NCI-H526 (cell line): ENCODE results near the gene USP4.

ENCODE experiments used
- DNase-seq, 2 experiments: peaks; one replicate each; lab custom pipeline; 2025; lab: John Stamatoyannopoulos, UW

Gene USP4

GRCh38 chr3:49296781-49297411 is 43.0 kb downstream of the USP4 start:
- DNase-seq: no peak

DNA sequence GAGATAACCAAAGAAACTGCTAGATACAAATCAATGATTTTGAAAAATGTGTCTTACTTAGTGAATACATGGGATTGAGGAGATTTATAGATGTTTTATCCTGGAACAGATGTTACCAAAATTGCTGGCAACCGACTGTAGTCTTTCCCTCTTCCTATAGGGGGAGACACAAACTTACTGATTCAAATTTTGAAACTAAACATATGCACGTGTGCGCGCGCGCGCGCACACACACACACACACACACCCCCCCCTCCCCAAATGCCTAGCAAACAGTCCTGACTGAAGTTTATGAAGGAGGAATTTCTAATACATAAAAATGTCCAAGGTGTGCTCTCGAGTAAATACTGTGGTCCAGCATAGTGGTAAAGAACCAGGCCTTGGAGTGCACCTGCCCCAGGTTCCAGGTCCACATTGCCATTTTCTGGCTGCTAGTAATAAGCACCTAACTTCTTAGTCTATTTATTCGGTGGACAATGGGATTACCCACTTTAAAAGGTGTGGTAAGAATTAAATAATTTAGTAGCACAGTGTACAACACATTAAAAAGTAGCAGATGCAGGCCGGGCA is 44.3 kb downstream of the USP4 start:
- DNase-seq: peak in 1 of 2 experiments; percentile 31

GRCh38 chr3:49294343-49294742 is 45.5 kb downstream of the USP4 start:
- no peak for DNase-seq

DNA sequence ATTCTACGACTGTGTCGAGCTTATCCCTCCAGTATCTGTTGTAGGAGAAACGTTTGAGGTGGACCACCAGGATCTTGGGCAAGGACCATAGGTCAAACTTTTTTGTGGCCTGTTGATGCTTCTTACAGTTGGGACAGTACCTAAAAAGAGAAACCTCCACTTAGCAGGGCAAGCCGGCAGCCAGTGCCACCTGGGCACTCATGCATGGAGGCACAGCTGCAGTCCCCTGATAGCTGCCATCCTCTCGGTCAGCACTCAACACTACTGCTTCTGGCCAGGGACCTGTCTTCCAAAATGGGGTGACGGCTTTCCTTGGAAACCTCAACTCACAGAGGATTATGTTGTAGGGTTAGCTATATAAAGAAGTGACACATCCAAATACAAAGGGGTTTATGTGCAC is 55.9 kb downstream of the USP4 start:
- no peak for DNase-seq

- no peak for DNase-seq
Observed at GRCh38 chr3:49279376-49279775, 60.5 kb downstream of the USP4 start.

GRCh38 chr3:49278548-49278947 is 61.3 kb downstream of the USP4 start:
- no peak for DNase-seq

GRCh38 chr3:49277383-49277775 is 62.5 kb downstream of the USP4 start:
- DNase-seq: no peak

DNA sequence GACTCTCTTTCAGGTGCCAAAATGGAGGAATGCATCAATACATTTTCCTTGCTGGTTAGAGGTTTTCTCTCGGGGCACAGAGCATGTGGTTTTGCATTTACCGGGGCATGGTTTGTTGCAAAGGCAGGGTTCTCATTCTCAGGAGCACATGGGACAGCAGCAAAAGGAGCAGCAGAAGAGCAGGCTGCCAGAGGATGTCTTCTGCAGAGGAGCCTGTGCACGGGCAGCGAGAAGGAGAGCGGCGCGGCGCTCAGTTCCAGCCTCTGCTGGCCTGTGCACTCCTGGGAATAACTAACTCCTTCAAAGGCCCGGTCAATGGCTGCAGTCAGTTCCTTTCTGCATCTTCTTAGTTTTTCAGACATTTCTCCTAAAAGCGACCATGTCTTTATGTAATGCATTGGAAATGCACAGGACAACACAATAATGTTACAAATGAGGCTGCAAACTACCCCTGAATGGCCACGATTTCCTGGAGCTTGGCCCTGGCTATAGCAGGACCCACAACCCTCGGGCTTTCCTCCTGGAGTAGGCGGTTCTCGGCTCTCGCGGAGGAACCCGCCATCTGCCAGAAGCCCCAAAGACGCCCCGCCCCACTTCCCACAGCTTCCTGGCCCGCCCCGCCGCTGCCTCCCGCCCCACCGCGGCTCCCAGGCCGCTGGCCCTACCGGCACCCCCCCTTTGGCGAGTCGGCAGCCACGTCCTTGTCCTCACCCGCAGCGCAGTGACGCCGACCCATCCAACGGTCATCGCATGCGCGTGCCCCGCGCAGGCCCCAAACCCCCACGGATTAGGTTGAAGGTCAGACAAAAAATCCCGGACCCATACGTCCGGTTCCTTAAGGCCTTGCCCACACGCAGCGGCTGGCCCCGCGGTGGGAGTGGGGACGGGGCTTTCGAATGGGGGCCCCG is 63.1 kb downstream of the USP4 start, which contains the start of gene C3orf62:
Gene C3orf62, minus strand, starts transcription at position 758 of the 908 bp plus-strand sequence. Its CDS starts 360 bp downstream, at position 398.
- no peak for DNase-seq

DNA sequence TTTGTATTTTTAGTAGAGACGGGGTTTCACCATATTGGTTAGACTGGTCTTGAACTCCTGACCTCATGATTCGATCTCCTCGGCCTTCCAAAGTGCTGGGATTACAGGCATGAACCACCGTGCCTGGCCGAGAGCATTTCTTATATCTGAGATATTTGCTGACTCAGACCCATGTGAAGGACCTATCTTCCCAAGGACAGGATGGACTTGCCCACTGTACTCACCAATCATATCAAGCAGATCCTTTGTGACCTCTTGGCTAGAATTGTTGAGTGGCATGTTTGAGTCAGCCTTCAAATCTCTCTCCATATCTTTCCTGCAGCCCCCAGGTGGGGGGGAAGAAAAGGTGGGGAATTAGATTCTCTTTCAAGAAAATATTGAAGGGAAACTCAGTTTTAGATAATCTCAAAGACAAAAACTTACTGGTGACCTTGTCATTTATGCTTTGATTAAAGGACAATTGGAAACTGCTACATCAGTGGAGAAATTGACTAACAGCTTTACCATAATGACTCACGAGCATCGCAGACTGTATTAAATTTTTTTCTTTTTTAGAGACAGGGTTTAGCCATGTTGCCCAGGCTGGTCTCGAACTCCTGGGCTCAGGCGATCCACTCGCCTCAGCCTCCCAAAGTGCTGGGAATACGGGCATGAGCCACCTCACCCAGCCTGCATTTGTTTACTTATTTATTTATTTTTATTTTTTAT is 65.9 kb downstream of the USP4 start:
- DNase-seq: no peak

DNA sequence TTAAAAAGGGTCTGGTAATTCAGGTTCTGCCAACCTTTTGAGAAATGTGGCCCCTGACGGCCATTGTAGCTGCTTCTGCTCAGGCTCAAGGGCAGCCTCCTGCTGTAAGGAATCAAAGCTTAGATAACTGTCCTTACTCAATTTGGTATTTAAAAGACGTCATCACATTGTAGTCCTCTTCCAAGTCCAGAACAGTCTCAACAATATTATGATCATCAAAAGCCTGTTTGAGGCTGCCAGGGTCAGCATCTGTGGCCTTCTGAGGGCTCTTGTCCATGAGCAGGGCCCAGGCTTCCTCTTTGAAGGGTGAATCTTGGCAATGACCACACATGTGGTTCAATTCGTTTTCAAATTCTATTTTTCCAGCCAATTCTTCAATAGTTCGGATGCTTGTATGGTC is 68.8 kb downstream of the USP4 start:
- DNase-seq: no peak

- DNase-seq: no peak
Observed at GRCh38 chr3:49270156-49270500, 69.7 kb downstream of the USP4 start.

- no peak for DNase-seq
Observed at GRCh38 chr3:49269443-49270155, 70.3 kb downstream of the USP4 start.

DNA sequence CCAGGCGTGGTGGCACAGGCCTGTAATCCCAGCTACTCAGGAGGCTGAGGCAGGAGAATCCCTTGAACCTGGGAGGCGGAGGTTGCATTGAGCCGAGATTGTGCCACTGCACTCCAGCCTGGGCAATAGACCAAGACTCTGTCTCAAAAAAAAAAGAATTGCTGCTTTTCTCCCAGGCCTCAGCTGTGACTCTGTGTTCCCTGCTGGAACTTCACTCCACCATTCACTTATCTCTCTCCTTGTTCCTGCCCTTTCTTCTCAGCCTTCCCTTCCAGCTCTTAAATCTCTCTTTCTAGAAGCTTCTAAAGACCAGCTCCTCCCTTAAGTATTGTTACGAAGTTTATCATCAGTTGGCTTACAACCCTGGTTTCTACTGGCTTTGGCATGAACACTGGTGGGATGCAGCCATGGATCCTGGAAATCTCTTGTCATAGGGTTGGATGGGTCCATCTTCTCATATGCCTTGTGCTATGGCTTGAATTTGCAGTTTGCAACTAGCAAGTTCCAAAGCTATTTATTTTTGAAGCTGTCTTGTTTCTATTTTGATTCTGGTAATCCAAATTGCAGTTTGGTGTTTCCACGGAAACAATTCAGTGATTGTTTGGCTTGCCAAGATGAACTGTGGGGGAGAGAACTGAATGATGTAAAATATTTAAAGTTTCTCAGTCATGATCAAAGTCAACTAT is 73.3 kb downstream of the USP4 start:
- DNase-seq: no peak

DNA sequence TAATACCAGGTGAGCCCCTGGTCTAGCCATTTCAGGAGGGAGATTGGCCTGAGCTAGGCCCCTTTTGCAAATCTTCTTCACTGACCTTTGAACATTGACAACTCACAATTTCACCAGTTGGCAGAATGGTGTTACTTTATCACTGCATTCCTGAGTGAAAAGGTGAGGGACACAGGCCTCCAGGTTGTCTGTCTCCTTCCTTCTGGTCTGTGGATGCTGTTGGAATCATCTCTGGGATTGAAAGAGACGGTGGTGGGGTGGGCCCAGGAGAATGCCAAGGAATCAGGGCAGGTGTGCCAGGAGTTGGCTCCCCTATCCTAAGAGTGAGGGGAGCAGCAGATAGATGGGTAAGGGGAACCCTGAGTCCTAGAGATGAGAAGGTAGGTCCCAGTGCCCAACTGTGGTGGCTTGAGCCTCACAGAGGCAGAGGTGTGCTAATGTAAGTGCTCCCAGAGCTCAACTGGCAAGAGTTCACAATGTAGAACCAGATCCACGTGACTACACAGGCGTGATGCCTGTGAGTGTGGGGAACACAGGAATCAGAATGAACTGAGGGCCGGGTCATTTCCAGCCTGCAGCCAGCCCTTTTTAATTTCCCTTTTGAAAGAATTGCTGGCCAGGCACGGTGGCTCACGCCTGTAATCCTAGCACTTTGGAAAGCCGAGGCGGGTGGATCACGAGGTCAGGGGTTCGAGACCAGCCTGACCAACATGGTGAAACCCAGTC is 74.0 kb downstream of the USP4 start:
- DNase-seq: no peak

GRCh38 chr3:49263159-49263889 is 76.5 kb downstream of the USP4 start:
- DNase-seq: no peak

GRCh38 chr3:49260806-49261324 is 79.0 kb downstream of the USP4 start:
- no peak for DNase-seq

- no peak for DNase-seq
Observed at GRCh38 chr3:49257187-49257586, 82.7 kb downstream of the USP4 start.

GRCh38 chr3:49255718-49256511 is 83.9 kb downstream of the USP4 start:
- DNase-seq: no peak

GRCh38 chr3:49255112-49255511 is 84.7 kb downstream of the USP4 start:
- DNase-seq: no peak
